Large intestine (tissue), 3 donors: ENCODE measurements around the gene SCMH1. TPM values are rescaled to one million over a fixed set of nuclear protein-coding genes. Genes with fewer than 3 reads are reported as not detected.

Experiments
- DNase-seq, 2 donors: peaks; one replicate each; pipeline versions ENCODE4 v3.0.0 to v3.0.0-alpha.2; 2013
- H3K27ac ChIP-seq: one replicate; pipeline ENCODE4 v1.5.1; 2013; ENCODE audit warnings: low read length
- H3K27me3 ChIP-seq: 2 replicates; pipeline ENCODE4 v1.6.1; 2013; ENCODE audit warnings: low read length; ENCODE audit not compliant: control insufficient read depth, insufficient read depth
- H3K36me3 ChIP-seq: 2 replicates; pipeline ENCODE4 v1.6.1; 2013; ENCODE audit warnings: low read length; ENCODE audit not compliant: control insufficient read depth, insufficient read depth
- H3K4me1 ChIP-seq: one replicate; pipeline ENCODE4 v1.6.1; 2013; ENCODE audit warnings: low read length; ENCODE audit not compliant: control insufficient read depth, insufficient read depth
- H3K4me3 ChIP-seq: one replicate; pipeline ENCODE4 v1.5.1; 2013; ENCODE audit warnings: low read length
- H3K9me3 ChIP-seq: one replicate; pipeline ENCODE4 v1.6.1; 2013; ENCODE audit warnings: mild to moderate bottlenecking, low read depth, low read length, moderate library complexity; ENCODE audit not compliant: control insufficient read depth
- WGBS: methylation state at CpG from one replicate; pipeline ENCODE4 v1.1.5; 2013; ENCODE audit warnings: low lambda C conversion rate; ENCODE audit not compliant: insufficient coverage; 5-methylcytosine and 5-hydroxymethylcytosine counted together
- polyA plus RNA-seq: library from polyadenylated mRNA; unstranded; fragments of 120-200 nt; gene quantifications from one replicate; pipeline ENCODE4 v1.2.1, GENCODE V29; 2013

SCMH1 gene
- polyA plus RNA-seq, 1 donor, result 42.8 TPM

DNA sequence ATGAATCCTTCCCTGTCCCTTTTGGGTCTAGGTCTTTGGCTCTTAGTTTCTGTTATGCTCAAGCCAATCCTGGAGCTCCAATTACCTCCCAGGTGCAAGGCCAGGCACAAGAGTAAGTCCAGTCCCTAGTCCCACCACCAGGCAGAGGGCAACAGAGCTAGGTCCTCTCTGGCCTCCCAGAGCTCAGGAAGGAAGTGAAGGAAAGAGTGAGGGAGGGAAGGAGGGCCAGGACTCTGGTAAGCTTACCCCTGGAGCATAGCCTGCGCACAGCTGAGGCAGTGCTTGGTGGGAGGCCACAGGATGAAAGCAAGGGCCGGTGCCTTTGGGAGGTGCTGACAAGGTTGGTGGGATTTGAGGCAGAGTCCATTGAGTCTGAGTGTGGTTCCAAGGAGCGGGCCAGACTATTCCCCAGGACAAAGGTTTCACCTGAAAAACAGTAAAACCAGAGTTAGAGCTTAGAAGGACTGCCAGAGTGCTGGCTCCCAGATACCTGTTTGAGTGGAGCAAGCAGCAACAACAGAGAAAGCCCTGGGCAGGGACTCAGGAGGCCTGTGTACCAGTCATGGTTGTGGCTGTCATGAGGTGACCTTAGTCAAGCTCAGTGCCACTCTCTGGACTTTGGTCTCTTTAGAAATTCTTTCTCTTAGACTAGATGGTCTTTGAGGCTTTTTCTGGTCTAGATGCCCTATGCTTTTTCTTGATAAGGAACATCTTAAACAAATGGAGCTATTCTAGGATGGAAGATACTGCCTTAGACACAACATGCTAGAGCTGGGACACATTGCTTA is 204.8 kb downstream of the SCMH1 start:
- no peaks in the 10 kb centered on the region for H3K27me3 ChIP-seq
- DNase-seq, result no peak
- WGBS, result no CpG with 5 or more reads among the region's 3 CpGs
- no peak overlapping the region for H3K4me3 ChIP-seq
- H3K36me3 ChIP-seq, result peaks cover 67% of the 10 kb centered on the region
- no peaks in the 10 kb centered on the region for H3K4me1 ChIP-seq
- no peaks in the 10 kb centered on the region for H3K9me3 ChIP-seq
- no peak overlapping the region for H3K27ac ChIP-seq

DNA sequence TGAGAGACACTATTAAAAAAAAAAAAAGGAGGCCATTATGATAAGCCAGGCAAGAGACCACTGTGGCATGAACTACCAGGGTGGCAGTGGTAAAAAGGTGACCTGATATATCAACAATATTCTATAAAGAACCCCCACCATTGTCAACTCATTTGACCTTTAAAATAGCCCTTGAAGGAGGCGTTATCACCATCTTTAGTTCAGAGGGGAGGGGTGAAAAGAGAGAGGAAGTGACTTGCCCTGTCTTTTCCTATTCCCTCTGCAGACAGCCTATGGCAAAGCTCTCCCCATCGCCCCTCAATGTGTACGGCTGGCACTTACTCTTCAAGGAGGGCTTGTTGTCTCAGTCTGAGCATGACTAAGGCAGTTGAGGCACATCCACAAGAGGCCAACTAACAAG is 208.8 kb downstream of the SCMH1 start:
- H3K36me3 ChIP-seq, result peaks cover 85% of the 10 kb centered on the region
- H3K27ac ChIP-seq, result no peak overlapping the region
- no peaks in the 10 kb centered on the region for H3K27me3 ChIP-seq
- H3K4me3 ChIP-seq, result no peak overlapping the region
- H3K9me3 ChIP-seq, result no peaks in the 10 kb centered on the region
- DNase-seq, result no peak
- H3K4me1 ChIP-seq, result peaks cover 2% of the 10 kb centered on the region
- WGBS, result no CpG with 5 or more reads among the region's 3 CpGs

DNA sequence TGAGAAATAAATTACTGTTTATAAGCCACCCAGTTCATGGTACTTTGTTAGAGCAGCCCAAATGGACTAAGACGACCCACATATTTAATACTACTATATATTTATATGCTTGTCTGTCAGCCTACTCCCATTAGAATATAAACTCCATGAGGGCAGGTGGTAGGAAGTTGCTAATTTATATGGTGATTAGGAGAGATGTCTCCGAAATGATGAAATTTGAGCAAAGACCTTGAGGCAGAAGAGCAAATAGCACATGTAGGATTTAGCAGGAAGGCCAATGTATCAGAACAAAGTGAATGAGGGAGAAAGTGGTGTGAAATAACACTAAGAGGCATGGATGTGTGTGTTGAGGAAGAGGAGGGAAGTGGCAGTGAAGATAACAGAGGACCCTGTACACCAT is 210.0 kb downstream of the SCMH1 start:
- Histone ChIP-seq H3K4me3 (no peak overlapping the region), H3K9me3 (no peaks in the 10 kb centered on the region), H3K36me3 (peaks cover 85% of the 10 kb centered on the region), H3K27me3 (no peaks in the 10 kb centered on the region), H3K27ac (no peak overlapping the region), H3K4me1 (peaks cover 2% of the 10 kb centered on the region)
- DNase-seq, result no peak
- 0% methylated on average over 1 of the region's 2 CpGs for WGBS

DNA sequence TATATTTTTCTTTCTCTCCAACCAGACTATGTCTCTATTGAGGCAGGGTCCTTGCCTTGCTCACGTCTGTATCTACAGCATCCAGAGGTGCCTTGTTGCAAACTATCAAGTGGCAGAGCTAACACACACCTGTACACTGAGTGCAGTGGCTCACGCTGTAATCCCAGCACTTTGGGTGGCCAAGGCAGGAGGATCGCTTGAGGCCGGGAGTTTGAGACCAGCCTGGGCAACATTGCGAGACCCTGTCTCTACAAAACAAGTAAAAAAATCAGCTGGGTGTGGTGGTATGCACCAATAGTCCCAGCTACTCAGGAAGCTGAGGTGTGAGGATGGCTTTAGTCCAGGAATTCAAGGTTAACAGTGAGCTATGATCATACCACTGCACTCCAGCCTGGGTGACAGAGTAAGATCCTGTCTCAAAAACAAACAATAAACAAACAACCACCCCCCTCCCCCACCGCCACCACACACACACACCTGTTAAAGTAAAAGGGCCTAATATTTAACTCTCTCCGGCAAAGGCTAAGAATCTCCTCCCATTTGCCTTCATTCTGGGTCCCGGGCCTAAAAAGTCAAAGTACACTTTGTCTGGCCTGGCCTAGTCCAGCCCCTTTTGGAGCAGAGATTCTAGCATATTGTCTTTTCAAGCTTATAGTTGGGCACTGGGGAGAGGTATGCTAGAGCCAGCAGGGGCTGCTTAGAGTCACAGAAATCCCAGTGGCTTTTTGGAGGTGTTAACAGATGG is 211.1 kb downstream of the SCMH1 start:
- WGBS, result no CpG with 5 or more reads among the region's 8 CpGs
- no peaks in the 10 kb centered on the region for H3K27me3 ChIP-seq
- H3K9me3 ChIP-seq, result no peaks in the 10 kb centered on the region
- peaks cover 84% of the 10 kb centered on the region for H3K36me3 ChIP-seq
- H3K4me1 ChIP-seq, result peaks cover 2% of the 10 kb centered on the region
- H3K4me3 ChIP-seq, result no peak overlapping the region
- DNase-seq, result no peak
- no peak overlapping the region for H3K27ac ChIP-seq

DNA sequence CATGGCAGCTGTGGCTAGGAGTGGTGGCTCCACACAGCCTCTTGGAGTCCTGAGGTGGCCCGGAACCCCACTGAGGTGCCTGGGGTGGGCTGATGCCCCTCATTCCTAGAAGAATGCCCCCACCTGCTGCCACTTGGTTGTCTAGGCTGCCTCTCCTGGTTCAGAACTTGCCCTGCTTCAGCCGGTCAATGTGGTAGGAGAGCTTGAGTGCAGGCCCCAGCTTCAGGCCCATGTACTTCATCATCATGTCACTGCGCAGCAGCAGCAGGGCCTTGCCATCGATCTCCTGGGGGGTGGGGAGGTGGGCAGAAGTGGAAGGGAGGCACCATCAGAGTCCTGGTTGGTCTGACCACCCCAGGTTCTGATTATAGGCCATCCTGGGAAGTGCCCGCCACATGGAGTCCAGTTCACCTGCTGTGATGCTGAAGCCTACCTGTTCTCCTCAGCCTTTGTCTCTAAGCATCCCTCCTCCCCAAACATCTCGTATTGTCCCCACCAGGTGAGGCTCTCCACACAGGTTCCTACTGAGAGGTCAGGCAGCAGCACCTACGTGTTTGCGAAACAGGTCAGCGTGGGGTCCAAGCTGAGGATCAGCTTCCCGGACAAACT is 214.0 kb downstream of the SCMH1 start:
- no peak for DNase-seq
- no peak overlapping the region for H3K27ac ChIP-seq
- no CpG with 5 or more reads among the region's 10 CpGs for WGBS
- no peaks in the 10 kb centered on the region for H3K27me3 ChIP-seq
- no peaks in the 10 kb centered on the region for H3K9me3 ChIP-seq
- H3K36me3 ChIP-seq, result peaks cover 64% of the 10 kb centered on the region
- no peak overlapping the region for H3K4me3 ChIP-seq
- H3K4me1 ChIP-seq, result peaks cover 2% of the 10 kb centered on the region

DNA sequence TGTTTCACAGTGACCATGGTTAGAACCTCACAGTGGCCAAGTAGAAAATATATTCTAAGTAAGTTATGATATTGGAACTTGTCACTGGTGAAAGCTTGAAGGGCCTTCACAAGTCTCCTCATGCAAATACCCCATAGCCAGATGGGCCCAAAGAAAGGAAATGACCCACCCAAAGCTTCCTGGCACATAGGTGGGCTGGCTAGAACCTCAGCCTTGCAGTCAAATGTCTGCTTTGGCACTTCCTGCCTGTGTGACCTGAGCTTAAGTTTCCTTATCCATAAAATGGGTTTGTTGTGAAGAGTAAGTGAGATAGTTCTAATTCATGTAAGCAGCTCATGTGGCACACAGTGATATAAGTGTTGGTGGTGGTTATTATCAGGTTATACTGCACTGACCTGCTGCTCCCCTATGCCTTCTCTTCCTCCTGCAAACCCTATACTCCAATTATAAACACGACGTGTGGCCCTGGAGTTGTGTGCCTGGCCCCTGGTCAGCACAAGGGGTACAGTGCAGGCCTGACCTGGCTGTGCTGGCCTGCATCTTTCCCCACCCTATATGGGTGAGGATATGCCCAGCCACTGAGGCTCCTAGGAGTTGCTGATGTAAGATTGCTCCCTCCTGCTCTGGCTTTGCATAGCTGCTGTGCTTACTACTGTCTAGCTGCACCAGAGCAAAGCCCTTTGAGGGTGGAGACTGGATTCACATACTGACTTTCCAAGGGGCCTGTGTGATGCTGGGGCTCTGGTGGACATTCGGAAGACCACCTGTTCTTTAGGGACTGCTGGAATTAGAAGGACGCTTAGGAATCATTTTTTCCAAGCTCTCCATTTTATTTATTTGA is 215.9 kb downstream of the SCMH1 start:
- DNase-seq, result no peak
- Histone ChIP-seq H3K4me3 (no peak overlapping the region), H3K36me3 (peaks cover 50% of the 10 kb centered on the region), H3K9me3 (no peaks in the 10 kb centered on the region), H3K27ac (no peak overlapping the region), H3K27me3 (no peaks in the 10 kb centered on the region), H3K4me1 (peaks cover 4% of the 10 kb centered on the region)
- no CpG with 5 or more reads among the region's 4 CpGs for whole genome bisulfite sequencing

DNA sequence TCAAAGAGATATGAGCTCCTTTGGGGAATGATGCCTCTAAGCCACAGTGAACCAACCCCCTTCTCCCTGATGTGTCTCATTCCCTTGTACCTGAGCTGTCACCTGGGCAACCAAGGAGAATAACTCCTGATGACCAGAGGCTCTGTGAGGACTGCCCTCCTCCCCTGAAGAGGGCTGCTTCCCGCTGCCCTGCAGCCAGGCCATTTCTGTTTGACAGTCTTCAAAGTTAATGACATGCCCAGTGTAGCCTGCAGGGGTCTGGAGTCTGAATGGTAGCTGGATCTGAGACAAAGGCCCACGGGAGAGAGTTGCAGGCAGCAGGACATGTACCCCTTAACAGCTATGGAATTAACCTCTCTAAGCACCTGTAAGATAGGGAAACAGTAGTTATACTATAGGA is 217.2 kb downstream of the SCMH1 start:
- WGBS, result no CpG with 5 or more reads among the region's 2 CpGs
- DNase-seq, result no peak
- H3K36me3 ChIP-seq, result peaks cover 43% of the 10 kb centered on the region
- H3K4me3 ChIP-seq, result no peak overlapping the region
- no peaks in the 10 kb centered on the region for H3K27me3 ChIP-seq
- no peak overlapping the region for H3K27ac ChIP-seq
- peaks cover 12% of the 10 kb centered on the region for H3K4me1 ChIP-seq
- H3K9me3 ChIP-seq, result no peaks in the 10 kb centered on the region

DNA sequence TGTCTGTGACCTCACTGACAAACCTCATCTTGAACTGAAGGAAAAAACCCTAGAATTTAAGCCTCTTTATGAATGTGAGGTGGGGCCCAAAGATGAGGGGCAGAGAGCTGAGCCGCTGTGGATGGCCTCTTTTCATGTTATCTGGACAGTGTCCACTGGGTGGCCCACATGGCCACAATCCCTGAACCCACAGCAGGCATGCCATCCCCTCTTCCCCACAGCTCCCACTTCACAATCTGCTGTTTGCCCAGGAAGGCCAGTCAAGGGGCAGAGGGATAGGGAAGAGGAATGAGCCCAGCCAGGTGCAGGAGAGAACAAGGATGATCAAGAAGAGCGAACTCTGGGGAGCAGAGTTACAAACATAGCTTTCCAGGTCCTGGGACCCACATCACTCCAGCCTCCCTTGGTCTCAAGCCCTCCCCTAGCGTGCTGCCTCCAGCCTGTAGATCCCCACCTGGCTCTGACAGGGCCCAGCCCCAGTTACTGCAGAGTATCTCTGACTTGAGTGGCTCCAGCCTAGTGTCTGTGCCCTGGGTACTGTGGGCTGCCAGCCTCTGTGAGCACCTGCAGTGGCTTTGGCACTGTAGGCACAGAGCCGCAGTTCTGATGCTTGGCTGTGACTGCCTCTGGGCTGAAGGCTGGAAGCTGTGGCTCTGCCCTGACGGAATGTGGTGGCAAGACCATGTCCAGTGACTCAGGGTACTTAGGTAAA is 218.7 kb downstream of the SCMH1 start:
- WGBS, result no CpG with 5 or more reads among the region's 5 CpGs
- peaks cover 36% of the 10 kb centered on the region for H3K36me3 ChIP-seq
- H3K27me3 ChIP-seq, result no peaks in the 10 kb centered on the region

DNA sequence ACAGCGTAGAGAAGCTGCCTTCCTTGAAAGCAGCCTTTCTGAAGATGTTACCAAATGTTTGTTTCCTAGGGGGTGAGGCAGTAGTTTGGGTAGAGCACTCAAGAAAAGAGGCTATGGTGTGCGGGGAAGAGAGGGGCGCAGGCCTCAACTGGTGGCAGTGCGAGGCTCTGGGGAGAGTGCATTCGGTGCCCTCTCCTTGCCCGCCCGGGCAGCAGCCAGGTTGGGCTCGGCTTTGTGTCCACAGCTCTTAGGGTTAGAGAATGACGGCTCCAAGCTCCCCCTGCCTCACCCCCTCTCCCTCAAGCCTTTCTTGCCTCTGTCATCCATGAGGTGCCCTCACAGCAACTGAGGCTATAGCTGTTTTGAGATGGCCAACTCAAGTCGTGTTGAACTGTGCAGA is 219.7 kb downstream of the SCMH1 start:
- Histone ChIP-seq H3K27ac (no peak overlapping the region), H3K27me3 (no peaks in the 10 kb centered on the region), H3K4me3 (no peak overlapping the region), H3K9me3 (peaks cover 4% of the 10 kb centered on the region), H3K4me1 (peaks cover 12% of the 10 kb centered on the region), H3K36me3 (peaks cover 36% of the 10 kb centered on the region)
- WGBS, result no CpG with 5 or more reads among the region's 10 CpGs
- DNase-seq, result no peak

More for the DNA sequence above, 218.7 kb downstream of the SCMH1 start:
- Histone ChIP-seq H3K9me3 (no peaks in the 10 kb centered on the region), H3K4me3 (no peak overlapping the region), H3K4me1 (peaks cover 12% of the 10 kb centered on the region), H3K27ac (no peak overlapping the region)
- DNase-seq, result no peak
